HFF-Myc (cell line): ENCODE data around the gene GRM4.

Source experiments
- DNase-seq: peaks from one replicate; pipeline ENCODE4 v3.0.0-alpha.2; 2011; ENCODE audit warnings: low read depth; ENCODE audit errors: extremely low read depth
- H3K4me3 ChIP-seq: replicated peaks from 2 replicates; pipeline ENCODE4 v1.5.1; 2011; ENCODE audit warnings: low read depth, mild to moderate bottlenecking, control low read depth, low read length
- CTCF ChIP-seq: IDR thresholded peaks from 2 replicates; pipeline ENCODE4 v1.5.1; 2012; ENCODE audit warnings: mild to moderate bottlenecking, low read depth, low read length, control low read depth; ENCODE audit errors: missing control alignments

Gene GRM4

GRCh38 chr6:34059914-34060313 is 86.0 kb downstream of the GRM4 start:
- no peak for DNase-seq
- no peak overlapping the region for H3K4me3 ChIP-seq
- TF ChIP-seq CTCF: no peak

- DNase-seq: no peak
- no peak for TF ChIP-seq CTCF
- H3K4me3 ChIP-seq: no peak overlapping the region
Observed at GRCh38 chr6:34059136-34059731, 86.7 kb downstream of the GRM4 start.

GRCh38 chr6:34057790-34058189 is 88.1 kb downstream of the GRM4 start:
- no peak for TF ChIP-seq CTCF
- H3K4me3 ChIP-seq: no peak overlapping the region
- no peak for DNase-seq

GRCh38 chr6:34057191-34057590 is 88.7 kb downstream of the GRM4 start:
- TF ChIP-seq CTCF: no peak
- H3K4me3 ChIP-seq: no peak overlapping the region
- DNase-seq: no peak

GRCh38 chr6:34056305-34057108 is 89.4 kb downstream of the GRM4 start:
- DNase-seq: peak; percentile 46
- no peak overlapping the region for H3K4me3 ChIP-seq
- TF ChIP-seq CTCF: no peak

- peak; percentile 17 for DNase-seq
- TF ChIP-seq CTCF: peak; percentile 91
- no peak overlapping the region for H3K4me3 ChIP-seq
Observed at GRCh38 chr6:34055223-34055933, 90.5 kb downstream of the GRM4 start.
